GM13976 (cell line): ENCODE results near the gene WDR31.

ENCODE experiments used
- DNase-seq: peaks from one replicate; pipeline ENCODE4 v3.0.0; 2012; ENCODE audit warnings: low spot score
- in situ Hi-C: fragments of 300-500 bp; cut with MboI; formaldehyde crosslinking; loops from one replicate; pipeline ENCODE4 v1.12.0; 2022; ENCODE audit warnings: low sequenced_read_pairs, mixed read lengths, inconsistent platforms; ENCODE audit not compliant: unreplicated experiment
- TF ChIP-seq, protein P1 (sequence below): IDR thresholded peaks from 2 replicates; pipeline ENCODE4 v1.5.1; 2012; ENCODE audit warnings: borderline replicate concordance, mild to moderate bottlenecking; ENCODE audit not compliant: insufficient read depth; ENCODE audit errors: extremely low read depth, missing control alignments, control extremely low read depth

The WDR31 gene

GRCh38 chr9:113289091-113289490, 51.0 kb downstream of the WDR31 start:
- no peak for DNase-seq
- TF ChIP-seq, protein P1, sequence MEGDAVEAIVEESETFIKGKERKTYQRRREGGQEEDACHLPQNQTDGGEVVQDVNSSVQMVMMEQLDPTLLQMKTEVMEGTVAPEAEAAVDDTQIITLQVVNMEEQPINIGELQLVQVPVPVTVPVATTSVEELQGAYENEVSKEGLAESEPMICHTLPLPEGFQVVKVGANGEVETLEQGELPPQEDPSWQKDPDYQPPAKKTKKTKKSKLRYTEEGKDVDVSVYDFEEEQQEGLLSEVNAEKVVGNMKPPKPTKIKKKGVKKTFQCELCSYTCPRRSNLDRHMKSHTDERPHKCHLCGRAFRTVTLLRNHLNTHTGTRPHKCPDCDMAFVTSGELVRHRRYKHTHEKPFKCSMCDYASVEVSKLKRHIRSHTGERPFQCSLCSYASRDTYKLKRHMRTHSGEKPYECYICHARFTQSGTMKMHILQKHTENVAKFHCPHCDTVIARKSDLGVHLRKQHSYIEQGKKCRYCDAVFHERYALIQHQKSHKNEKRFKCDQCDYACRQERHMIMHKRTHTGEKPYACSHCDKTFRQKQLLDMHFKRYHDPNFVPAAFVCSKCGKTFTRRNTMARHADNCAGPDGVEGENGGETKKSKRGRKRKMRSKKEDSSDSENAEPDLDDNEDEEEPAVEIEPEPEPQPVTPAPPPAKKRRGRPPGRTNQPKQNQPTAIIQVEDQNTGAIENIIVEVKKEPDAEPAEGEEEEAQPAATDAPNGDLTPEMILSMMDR: no peak
- in situ Hi-C loops: no loop called here

GRCh38 chr9:113281356-113281755, 58.7 kb downstream of the WDR31 start:
- TF ChIP-seq, protein P1: no peak
- in situ Hi-C loops: no loop called here
- no peak for DNase-seq

GRCh38 chr9:113278840-113279239, 61.2 kb downstream of the WDR31 start:
- TF ChIP-seq, protein P1: no peak
- no peak for DNase-seq
- in situ Hi-C loops: no loop called here

DNA sequence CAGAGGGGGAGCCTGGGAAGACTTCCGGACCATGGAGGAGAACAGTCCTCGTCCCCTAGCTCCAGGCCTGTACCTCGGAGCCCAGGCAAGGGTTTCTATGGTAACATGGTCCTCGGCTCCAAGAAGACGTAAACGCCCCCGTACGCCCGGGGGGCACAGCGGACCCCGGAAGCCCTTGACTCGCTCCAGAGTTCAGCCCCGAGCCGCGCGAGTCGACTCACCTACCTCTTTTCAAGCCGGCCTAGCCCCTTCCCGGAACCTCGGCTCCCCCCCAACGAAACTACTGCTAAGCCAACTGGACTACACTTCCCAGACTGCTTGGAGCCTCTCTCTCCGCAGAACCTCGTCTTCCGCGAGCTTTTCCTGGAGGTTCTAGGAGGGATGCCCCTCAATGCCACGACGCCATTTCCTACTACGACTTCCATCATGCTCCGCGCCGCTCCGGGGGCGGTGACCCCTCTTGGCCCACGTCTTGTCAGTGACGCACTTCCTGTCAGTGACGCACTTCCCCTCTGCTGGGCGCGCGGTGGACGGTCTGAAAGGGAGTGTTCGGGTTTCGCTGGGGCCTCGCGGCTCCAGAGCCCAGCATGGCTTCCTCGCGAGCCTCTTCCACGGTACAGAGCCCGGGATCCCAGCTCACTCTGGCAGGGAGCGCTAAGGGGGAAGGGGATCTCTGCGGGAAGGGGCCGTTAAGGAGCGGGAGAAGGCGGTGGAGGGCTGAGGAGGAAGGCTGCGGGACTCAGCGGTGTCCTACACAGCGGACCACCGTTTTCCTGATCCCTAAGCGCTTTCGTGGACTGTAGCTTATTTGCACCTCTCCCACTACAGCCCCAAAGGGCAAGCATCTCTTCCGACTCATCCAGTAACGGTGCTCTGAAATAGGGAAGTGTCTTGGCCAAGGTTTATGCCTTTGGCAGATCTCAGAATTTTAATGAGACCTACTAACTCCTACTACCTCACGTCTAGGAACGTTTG, 64.6 kb downstream of the WDR31 start, which contains the start of the genes CDC26 and PRPF4:
Gene CDC26, minus strand, starts transcription at position 416 of the 975 bp plus-strand sequence. CDS start 3,065 bp downstream, outside the sequence.
Gene PRPF4, plus strand, starts transcription at position 502 of the 975 bp plus-strand sequence. Its CDS starts 86 bp downstream, at position 588.
- DNase-seq: peak; percentile 97
- in situ Hi-C loops: no loop called here
- TF ChIP-seq, protein P1: peak; percentile 12

DNA sequence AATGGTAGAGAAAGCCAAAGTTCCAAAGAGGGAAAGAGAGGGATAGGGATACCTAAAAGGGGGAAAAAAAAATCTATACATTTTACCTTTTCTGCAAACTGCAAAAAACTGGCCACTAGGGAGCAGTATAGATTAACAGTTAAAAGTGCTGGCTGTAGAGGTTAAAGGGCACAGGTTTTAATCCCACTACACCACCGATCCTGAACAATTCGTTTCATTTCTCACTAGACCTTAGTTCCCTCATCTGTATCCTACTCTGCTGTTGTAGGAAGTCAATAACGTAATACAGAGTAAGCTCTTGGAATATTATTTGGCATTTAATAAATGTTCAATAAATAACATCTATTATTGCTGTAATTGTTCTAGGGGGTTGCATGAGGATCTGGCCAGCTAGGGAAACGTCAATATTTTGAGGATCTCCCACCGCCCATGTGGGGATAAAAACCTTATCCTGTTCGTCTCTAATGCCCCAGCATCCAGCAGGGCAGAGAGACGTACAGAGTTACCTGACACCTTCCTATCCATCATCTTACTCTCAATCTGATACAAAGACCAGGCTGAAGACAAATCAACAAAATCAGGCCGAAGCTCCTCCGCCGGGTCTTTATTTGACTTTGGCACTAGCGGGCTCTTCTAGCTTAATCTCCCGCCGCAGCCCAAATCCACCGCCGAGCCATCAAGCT, 65.5 kb downstream of the WDR31 start:
- TF ChIP-seq, protein P1: peak; percentile 40
- in situ Hi-C loops: no loop called here
- DNase-seq: peak; percentile 72

DNA sequence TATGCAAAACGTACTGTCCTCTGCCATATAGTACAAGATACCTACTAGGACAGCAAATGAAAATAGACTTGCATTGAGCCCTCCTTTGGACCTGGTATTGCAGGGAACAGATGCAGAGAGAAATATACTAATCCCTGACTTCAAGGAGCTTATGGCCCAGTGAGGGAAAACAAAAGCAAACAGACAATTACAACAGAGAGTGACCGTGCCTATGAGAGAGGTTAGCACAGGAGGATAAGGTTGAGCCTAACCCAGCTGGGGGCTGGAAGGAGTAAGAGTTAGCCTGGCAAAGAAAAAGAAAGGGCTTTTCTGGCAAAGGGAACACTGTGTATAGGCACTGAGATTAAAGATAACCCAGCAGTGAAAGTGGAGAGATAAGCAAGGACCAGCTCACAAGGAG, 70.2 kb downstream of the WDR31 start:
- in situ Hi-C loops: no loop called here
- DNase-seq: no peak
- TF ChIP-seq, protein P1: no peak
